HUDEP-2 (cell line): ENCODE results near the gene SIGLEC15.
A peak's percentile ranks its signal among the peaks of the same experiment; 100 is the strongest.
"Not testable (repeated sequence)": the region's sequence is repeated elsewhere in the genome, so short reads cannot be mapped to it uniquely, and the experiment has no call there.

ENCODE experiments used
- DNase-seq, 76 experiments: peaks; one replicate each; lab custom pipeline; 2025; ENCODE audit not compliant: unreplicated experiment in 76 of 76; lab: John Stamatoyannopoulos, UW

The SIGLEC15 gene

GRCh38 chr18:45818765-45819164, 6.7 kb upstream of the SIGLEC15 start:
- DNase-seq = not testable (repeated sequence)

- no peak for DNase-seq
These were observed 5.2 kb upstream of the SIGLEC15 start for GRCh38 chr18:45820106-45820745.

GRCh38 chr18:45821026-45821425, 4.4 kb upstream of the SIGLEC15 start:
- no peak for DNase-seq

GRCh38 chr18:45821711-45822110, 3.8 kb upstream of the SIGLEC15 start:
- DNase-seq = no peak

- DNase-seq = no peak
These were observed 609 bp downstream of the SIGLEC15 start for GRCh38 chr18:45826084-45826483.

- DNase-seq = not testable (repeated sequence)
These were observed 1.2 kb downstream of the SIGLEC15 start for GRCh38 chr18:45826716-45827115.

- DNase-seq = peak in 27 of 76 experiments; percentile 4 to 67 (median 37)
These were observed 3.7 kb downstream of the SIGLEC15 start for GRCh38 chr18:45828917-45829811.

- DNase-seq = no peak
These were observed 4.4 kb downstream of the SIGLEC15 start for GRCh38 chr18:45829855-45830254.

GRCh38 chr18:45830917-45831316, 5.4 kb downstream of the SIGLEC15 start:
- no peak for DNase-seq

- DNase-seq = no peak
These were observed 8.4 kb downstream of the SIGLEC15 start for GRCh38 chr18:45833846-45834245.

GRCh38 chr18:45834306-45834705, 8.8 kb downstream of the SIGLEC15 start:
- no peak for DNase-seq

- DNase-seq = peak in 4 of 76 experiments; percentile 12 to 44 (median 28)
These were observed 9.7 kb downstream of the SIGLEC15 start for GRCh38 chr18:45835057-45835636.

GRCh38 chr18:45836242-45837205, 11.0 kb downstream of the SIGLEC15 start:
- peak in 2 of 76 experiments; percentile 15 to 38 for DNase-seq

- peak in 1 of 76 experiments; percentile 26 for DNase-seq
These were observed 12.0 kb downstream of the SIGLEC15 start for GRCh38 chr18:45837283-45838070.

GRCh38 chr18:45838302-45839070, 13.0 kb downstream of the SIGLEC15 start:
- DNase-seq = no peak

- DNase-seq = peak in 67 of 76 experiments; percentile 3 to 83 (median 43)
These were observed 14.2 kb downstream of the SIGLEC15 start for GRCh38 chr18:45839414-45840395.

- DNase-seq = no peak
These were observed 15.7 kb downstream of the SIGLEC15 start for GRCh38 chr18:45841060-45841764.
